M059J (cell line): ENCODE measurements around the gene LMO7. TPM values are rescaled to one million over a fixed set of nuclear protein-coding genes. Genes with fewer than 3 reads are reported as not detected.
A peak's percentile ranks its signal among the peaks of the same experiment; 100 is the strongest.

Source experiments
- DNase-seq: peaks from one replicate; pipeline ENCODE4 v3.0.0-alpha.2; 2012; ENCODE audit warnings: low read depth
- total RNA-seq: library from RNA; depleted of rRNA; stranded (reverse); fragments of >200 nt; shearing (Covaris generic); gene quantifications from 2 replicates; pipeline ENCODE4 v1.2.3, GENCODE V29; 2014

LMO7 gene
- total RNA-seq, 1 experiment from 2014 or later, result 109 TPM

GRCh38 chr13:75801388-75801945, 165.3 kb downstream of the LMO7 start:
- no peak for DNase-seq

GRCh38 chr13:75802161-75802560, 166.0 kb downstream of the LMO7 start:
- DNase-seq, result no peak

GRCh38 chr13:75803164-75803611, 167.1 kb downstream of the LMO7 start:
- DNase-seq, result no peak

- no peak for DNase-seq
These were observed 167.9 kb downstream of the LMO7 start for GRCh38 chr13:75804054-75804453.

- no peak for DNase-seq
These were observed 168.5 kb downstream of the LMO7 start for GRCh38 chr13:75804605-75805004.

- no peak for DNase-seq
These were observed 170.0 kb downstream of the LMO7 start for GRCh38 chr13:75806117-75806516.

- no peak for DNase-seq
These were observed 175.2 kb downstream of the LMO7 start for GRCh38 chr13:75811361-75811760.

- DNase-seq, result no peak
These were observed 175.7 kb downstream of the LMO7 start for GRCh38 chr13:75811841-75812240.

GRCh38 chr13:75812751-75813181, 176.6 kb downstream of the LMO7 start:
- DNase-seq, result no peak

- no peak for DNase-seq
These were observed 177.2 kb downstream of the LMO7 start for GRCh38 chr13:75813323-75813722.

- DNase-seq, result peak; percentile 9
These were observed 182.2 kb downstream of the LMO7 start for GRCh38 chr13:75818179-75818967.

- no peak for DNase-seq
These were observed 182.8 kb downstream of the LMO7 start for GRCh38 chr13:75818968-75819225.

GRCh38 chr13:75825161-75825560, 189.0 kb downstream of the LMO7 start:
- no peak for DNase-seq

GRCh38 chr13:75825594-75825993, 189.5 kb downstream of the LMO7 start:
- no peak for DNase-seq

- no peak for DNase-seq
These were observed 190.3 kb downstream of the LMO7 start for GRCh38 chr13:75826391-75826790.

- DNase-seq, result no peak
These were observed 193.7 kb downstream of the LMO7 start for GRCh38 chr13:75829830-75830229.

- peak; percentile 59 for DNase-seq
These were observed 194.7 kb downstream of the LMO7 start for GRCh38 chr13:75830842-75831241.

- DNase-seq, result no peak
These were observed 195.3 kb downstream of the LMO7 start for GRCh38 chr13:75831389-75831788.

- no peak for DNase-seq
These were observed 196.7 kb downstream of the LMO7 start for GRCh38 chr13:75832812-75833211.

GRCh38 chr13:75836441-75836840, 200.3 kb downstream of the LMO7 start:
- DNase-seq, result no peak

GRCh38 chr13:75838366-75839005, 202.4 kb downstream of the LMO7 start:
- DNase-seq, result no peak

GRCh38 chr13:75839406-75839805, 203.3 kb downstream of the LMO7 start:
- DNase-seq, result no peak

GRCh38 chr13:75841905-75842304, 205.8 kb downstream of the LMO7 start:
- DNase-seq, result no peak
